IPS-20b (cell line): ENCODE results near the gene ZBTB17.

Source experiments
- H3K27ac ChIP-seq: one replicate; pipeline ENCODE4 v1.5.1; 2013; ENCODE audit warnings: low read length
- H3K27me3 ChIP-seq: 2 replicates; pipeline ENCODE4 v1.6.1; 2013; ENCODE audit warnings: mild to moderate bottlenecking, low read length, inconsistent platforms; ENCODE audit not compliant: insufficient read depth
- H3K36me3 ChIP-seq: 2 replicates; pipeline ENCODE4 v1.6.1; 2013; ENCODE audit warnings: low read depth, mild to moderate bottlenecking, inconsistent platforms, low read length, moderate library complexity; ENCODE audit not compliant: insufficient read depth
- H3K4me1 ChIP-seq: 2 replicates; pipeline ENCODE4 v1.6.1; 2013; ENCODE audit warnings: mild to moderate bottlenecking, control low read depth, inconsistent platforms, low read length, moderate library complexity; ENCODE audit not compliant: insufficient read depth
- H3K4me3 ChIP-seq: 2 replicates; pipeline ENCODE4 v1.5.1; 2013; ENCODE audit warnings: mild to moderate bottlenecking, low read length, inconsistent platforms
- H3K9ac ChIP-seq: 2 replicates; pipeline ENCODE4 v1.6.1; 2013; ENCODE audit warnings: low read depth, mild to moderate bottlenecking, inconsistent platforms, low read length, moderate library complexity
- H3K9me3 ChIP-seq: 2 replicates; pipeline ENCODE4 v1.6.1; 2013; ENCODE audit warnings: mild to moderate bottlenecking, low read depth, low read length, inconsistent platforms; ENCODE audit not compliant: insufficient read depth

Gene ZBTB17

DNA sequence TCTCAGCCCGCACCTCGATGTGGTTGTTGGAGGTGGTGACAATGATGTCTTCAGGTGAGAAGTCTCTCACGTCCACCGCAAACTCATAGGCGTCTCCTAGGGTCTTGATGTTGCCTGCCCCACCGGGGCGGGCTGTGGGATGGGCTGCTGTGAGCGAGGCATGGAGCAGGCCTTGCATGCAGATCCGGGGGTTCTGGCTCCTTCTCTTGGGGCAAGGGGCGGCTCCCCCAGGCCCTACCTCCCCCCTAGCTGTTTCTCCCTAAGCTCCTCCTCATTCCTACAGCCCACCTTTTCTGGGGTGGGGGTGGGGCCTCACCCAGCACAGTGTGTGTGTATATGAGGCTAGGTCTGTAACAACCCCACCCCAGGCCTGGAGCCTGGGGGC is 41.2 kb upstream of the ZBTB17 start:
- peaks cover 10% of the 10 kb centered on the region; the same call in 1 of the 2 replicates for H3K27me3 ChIP-seq
- H3K9me3 ChIP-seq = no peaks in the 10 kb centered on the region
- no peak overlapping the region for H3K27ac ChIP-seq
- no peak overlapping the region for H3K9ac ChIP-seq
- no peak overlapping the region for H3K4me3 ChIP-seq
- H3K4me1 ChIP-seq = peaks cover 12% of the 10 kb centered on the region; the same call in 1 of the 2 replicates
- no peaks in the 10 kb centered on the region for H3K36me3 ChIP-seq

DNA sequence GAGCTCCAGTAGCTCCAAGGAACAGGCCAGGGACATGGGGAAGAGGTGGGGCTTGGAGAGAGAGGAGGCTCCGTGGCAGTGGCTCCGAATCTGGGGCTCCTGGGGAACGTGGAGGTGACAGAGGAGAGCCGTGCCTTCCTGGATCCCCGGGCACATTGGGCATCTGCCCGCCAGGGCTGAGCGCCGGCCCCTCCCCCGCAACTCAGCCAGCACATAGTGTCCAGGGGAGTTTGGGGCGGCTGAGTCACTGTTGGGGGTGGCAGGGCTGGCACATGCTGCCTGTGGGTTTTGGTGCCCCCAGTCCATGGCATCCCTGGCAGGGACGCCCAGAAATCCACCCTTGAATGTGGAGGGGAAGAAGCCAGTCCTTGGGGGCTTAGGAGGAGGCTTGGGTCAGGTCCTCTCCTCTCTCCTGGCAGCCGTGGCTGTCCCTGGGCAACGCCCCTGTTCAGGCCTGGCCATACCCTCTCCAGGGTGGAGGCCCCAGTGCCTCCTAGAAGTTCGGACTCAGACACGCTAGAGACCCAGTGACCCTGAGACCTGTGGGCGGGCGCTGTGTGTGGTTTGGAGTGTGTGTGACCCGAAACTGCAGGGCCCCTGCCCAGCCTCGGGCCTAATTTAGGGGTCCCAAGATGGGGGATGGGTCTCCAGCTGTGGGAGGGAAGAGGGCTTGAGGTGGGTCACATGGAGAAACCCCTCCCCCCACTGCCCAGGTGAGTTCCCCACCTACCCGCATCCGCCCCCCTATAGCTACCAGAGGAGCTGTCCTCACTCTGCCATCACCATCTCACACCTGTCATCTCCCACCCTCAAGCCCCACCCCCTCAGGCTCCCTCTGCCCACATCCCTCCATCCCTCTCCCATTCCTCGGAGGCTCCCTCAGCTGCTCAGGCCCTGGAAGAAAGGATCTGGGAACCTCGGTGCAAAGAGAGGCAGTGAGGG is 40.3 kb upstream of the ZBTB17 start:
- Histone ChIP-seq H3K27me3 (peaks cover 2% of the 10 kb centered on the region; the same call in 1 of the 2 replicates), H3K9me3 (no peaks in the 10 kb centered on the region), H3K36me3 (no peaks in the 10 kb centered on the region), H3K9ac (no peak overlapping the region), H3K27ac (no peak overlapping the region), H3K4me1 (peaks cover 12% of the 10 kb centered on the region; the same call in 1 of the 2 replicates), H3K4me3 (no peak overlapping the region)

DNA sequence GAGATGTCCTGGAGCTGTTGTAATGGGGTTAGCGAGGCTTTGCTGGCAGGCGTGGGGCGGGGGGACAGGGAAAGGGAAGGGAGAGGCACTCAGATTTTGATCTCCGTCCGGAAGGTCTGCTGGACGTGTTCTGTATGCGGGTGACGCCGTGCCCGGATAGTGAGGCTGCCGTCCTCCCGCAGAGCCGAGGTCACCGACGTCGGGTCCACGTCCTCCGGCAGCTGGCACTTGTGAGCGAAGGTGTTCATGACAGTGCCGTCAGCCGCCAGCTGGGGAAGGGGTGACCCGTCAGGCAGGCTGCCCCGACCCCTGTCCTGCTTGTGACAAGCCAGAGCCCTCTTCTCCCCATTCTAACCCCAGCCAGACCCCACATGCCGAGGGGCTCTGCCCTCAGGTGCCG is 39.6 kb upstream of the ZBTB17 start:
- H3K36me3 ChIP-seq = no peaks in the 10 kb centered on the region
- H3K27me3 ChIP-seq = no peaks in the 10 kb centered on the region
- H3K27ac ChIP-seq = no peak overlapping the region
- peaks cover 12% of the 10 kb centered on the region; the same call in 1 of the 2 replicates for H3K4me1 ChIP-seq
- no peaks in the 10 kb centered on the region for H3K9me3 ChIP-seq
- no peak overlapping the region for H3K4me3 ChIP-seq
- H3K9ac ChIP-seq = no peak overlapping the region

DNA sequence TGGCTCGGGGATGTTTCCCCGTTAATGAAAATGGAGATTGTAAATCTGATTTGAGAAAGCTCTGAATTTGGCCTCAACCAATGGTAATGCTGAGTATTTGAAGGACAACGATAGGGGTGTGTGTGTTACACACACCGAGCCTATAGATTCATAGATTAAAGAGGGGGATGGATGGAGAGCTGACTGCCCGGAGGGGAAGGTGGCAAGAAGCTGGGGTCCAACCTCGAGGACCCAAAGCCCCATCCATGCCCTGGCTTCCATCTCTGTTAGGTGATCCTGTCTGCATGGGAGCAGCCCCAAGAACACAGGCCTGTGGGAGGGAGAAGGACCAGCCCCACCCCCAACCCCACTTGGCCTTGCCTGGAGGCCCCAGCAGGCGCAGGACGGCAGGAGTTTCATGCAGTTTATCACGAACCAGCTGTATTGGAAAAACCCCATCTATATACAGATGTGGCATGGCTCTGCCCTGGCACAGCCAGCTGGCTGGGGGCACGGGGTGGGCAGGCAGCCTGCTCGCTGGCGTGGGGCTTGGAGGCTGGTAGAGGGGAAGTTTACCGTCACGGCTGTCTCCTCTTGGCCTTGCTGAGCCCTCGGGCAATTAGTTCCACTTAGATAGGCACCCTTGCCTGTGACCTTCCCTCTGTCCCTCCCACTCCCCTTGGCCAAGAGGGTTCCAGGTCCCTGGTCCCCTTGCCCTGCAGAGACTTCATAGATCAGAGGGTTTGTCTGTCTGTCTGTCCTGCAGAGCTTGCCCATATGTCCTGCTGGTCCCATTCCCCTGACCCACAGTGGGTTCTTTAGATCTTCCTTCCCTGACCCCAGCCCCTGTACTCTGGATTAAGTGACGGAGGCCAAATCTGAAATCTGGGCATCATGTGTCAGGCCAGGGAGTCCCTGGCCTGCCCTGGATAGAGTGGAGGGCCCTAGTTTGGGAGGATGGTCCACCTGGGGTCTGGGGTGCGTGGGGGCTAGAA is 38.9 kb upstream of the ZBTB17 start:
- Histone ChIP-seq H3K9ac (no peak overlapping the region), H3K4me1 (peaks cover 12% of the 10 kb centered on the region; the same call in 1 of the 2 replicates), H3K9me3 (no peaks in the 10 kb centered on the region), H3K27ac (no peak overlapping the region), H3K36me3 (no peaks in the 10 kb centered on the region), H3K27me3 (no peaks in the 10 kb centered on the region), H3K4me3 (no peak overlapping the region)

DNA sequence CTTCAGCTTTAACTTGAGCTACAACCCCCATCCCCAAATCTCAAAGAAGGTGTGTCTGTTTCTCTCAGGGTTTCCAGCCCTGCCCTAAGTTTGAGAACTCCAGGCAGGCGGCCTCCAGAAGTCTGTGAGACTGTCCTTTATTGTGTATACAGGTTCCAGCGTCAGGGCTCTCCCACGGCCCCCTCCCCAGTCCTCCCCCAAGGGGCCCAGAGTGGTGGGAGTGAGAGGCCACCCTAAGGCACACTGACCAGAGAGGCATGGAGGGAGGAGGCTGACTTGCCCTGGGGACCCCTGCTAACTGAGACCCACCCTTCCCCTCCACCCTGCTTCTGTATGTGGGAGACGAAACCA is 38.0 kb upstream of the ZBTB17 start:
- Histone ChIP-seq H3K4me3 (peak overlapping the region; percentile 69; the same call in 1 of the 2 replicates), H3K9me3 (no peaks in the 10 kb centered on the region), H3K27ac (peak overlapping the region; percentile 38), H3K27me3 (no peaks in the 10 kb centered on the region), H3K36me3 (no peaks in the 10 kb centered on the region), H3K4me1 (peaks cover 12% of the 10 kb centered on the region; the same call in 1 of the 2 replicates), H3K9ac (peak overlapping the region; percentile 76; the same call in 1 of the 2 replicates)

DNA sequence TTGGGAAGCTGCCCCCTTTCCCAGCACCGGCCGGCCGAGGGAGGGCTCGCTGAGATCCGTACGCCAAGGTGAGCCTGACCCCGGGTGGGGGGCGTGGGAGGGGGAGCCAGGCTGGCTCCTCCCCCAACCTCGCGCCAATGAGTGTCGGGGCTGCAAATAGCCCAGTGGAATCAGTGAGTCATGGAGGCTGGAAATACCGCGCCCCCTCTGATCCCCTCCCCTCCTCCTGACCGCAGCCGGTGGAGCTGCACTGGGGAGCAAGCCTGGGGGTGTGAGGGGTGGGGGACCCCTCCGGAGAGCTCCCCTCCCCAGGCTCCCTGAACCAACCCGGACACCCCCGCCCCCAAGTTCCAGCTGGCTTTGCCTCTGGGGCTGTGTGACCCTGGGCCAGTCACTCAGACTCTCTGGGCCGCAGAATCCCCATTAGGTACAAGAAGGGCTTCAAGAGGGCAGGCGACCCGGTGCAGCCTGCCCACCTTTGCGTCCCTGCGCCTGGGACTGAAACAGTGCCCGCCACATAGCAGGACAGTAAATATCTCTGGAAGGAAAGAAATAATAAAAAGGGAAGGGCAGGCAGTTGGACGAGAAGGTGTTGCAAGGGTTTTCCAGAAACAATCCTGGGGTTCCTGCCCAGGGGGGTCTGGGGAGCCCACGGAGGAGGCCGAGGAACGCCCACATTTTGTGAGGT is 37.5 kb upstream of the ZBTB17 start:
- H3K4me1 ChIP-seq = peaks cover 12% of the 10 kb centered on the region; the same call in 1 of the 2 replicates
- no peaks in the 10 kb centered on the region for H3K9me3 ChIP-seq
- H3K9ac ChIP-seq = peak overlapping the region; percentile 76; the same call in 1 of the 2 replicates
- no peaks in the 10 kb centered on the region for H3K27me3 ChIP-seq
- H3K4me3 ChIP-seq = peak overlapping the region; percentile 69
- no peaks in the 10 kb centered on the region for H3K36me3 ChIP-seq
- peak overlapping the region; percentile 38 for H3K27ac ChIP-seq

DNA sequence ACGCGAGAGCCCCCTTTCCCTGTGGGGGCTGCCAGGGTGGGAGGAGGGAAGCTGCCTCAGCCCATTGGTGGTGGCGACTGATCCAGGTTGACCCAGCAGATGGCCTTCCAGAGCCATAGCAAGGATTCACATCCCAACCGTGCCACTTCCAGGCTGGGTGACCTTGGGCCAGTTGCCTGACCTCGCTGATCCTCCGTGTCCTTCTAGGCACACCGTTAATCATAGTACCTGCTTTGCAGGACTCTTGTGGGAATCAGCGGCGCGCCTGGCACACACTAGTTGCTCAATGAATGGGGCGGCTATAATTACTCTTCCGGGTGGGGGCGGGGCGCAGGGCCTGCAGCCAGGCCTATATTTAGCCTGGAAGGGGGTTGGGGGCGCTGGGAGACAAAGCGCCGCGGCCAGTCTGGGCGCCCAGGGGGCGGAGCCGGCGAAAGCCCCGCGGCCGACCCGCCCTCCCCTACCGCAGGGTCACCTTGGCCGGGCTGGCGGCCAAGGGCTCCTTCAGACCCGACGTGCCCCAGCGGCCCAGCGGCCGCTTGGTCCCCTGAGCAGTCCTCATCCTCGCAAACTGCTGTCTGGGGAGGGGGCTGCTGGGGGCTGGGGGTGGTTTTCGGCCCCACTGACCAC is 36.8 kb upstream of the ZBTB17 start:
- H3K4me3 ChIP-seq = peak overlapping the region; percentile 69
- H3K27me3 ChIP-seq = no peaks in the 10 kb centered on the region
- peak overlapping the region; percentile 76; the same call in 1 of the 2 replicates for H3K9ac ChIP-seq
- H3K9me3 ChIP-seq = no peaks in the 10 kb centered on the region
- peak overlapping the region; percentile 38 for H3K27ac ChIP-seq
- H3K36me3 ChIP-seq = no peaks in the 10 kb centered on the region
- peaks cover 12% of the 10 kb centered on the region; the same call in 1 of the 2 replicates for H3K4me1 ChIP-seq

DNA sequence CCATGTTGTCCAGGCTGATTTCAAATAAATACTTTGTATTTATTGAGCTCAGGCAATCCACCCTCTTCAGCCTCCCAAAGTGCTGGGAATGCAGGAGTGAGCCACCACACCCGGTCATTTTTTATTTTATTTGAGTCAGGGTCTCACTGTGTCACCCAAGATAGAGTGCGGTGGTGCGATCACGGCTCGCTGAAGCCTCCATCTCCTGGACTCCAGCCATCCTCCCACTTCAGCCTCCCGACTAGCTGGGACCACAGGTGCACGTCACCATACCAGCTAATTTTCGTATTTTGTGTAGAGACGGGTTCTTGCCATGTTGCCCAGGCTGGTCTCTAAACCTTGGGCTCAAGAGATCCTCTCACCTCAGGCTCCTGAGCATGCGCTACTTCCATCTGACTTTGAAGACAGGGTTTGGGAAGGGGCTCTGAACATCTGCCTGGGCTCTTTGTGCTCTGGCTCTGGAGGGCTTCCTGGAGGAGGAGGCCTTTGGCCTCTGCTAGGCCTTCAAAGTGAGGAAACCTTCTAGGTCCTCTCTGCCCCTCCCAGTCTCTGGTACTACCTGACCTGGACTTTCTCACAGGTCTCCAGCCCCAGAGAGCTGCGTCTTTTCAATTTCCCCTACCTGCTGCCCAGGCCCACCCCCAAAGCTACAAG is 36.2 kb upstream of the ZBTB17 start:
- no peaks in the 10 kb centered on the region for H3K9me3 ChIP-seq
- peak overlapping the region; percentile 69; the same call in 1 of the 2 replicates for H3K4me3 ChIP-seq
- H3K27me3 ChIP-seq = no peaks in the 10 kb centered on the region
- no peaks in the 10 kb centered on the region for H3K36me3 ChIP-seq
- H3K9ac ChIP-seq = peak overlapping the region; percentile 76; the same call in 1 of the 2 replicates
- peak overlapping the region; percentile 38 for H3K27ac ChIP-seq
- peaks cover 9% of the 10 kb centered on the region; the same call in 1 of the 2 replicates for H3K4me1 ChIP-seq

DNA sequence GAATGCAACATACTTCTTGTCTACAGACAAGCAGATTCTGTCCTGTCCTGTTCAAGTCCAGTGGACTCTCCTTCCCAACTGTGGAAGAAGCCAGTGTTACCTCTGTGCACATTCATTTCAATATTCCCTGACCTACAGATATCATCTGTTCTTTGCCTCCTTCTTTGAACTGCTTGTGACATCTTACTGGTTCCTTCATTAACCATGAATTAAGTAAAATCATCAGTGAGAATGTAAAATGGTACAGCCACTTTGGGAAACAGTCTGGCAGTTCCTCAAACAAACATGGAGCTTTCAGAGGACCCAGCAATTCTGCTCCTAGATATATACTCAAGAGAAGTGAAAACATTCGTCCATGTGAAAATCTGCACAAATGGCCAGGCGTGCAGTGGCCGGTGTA is 34.9 kb upstream of the ZBTB17 start:
- Histone ChIP-seq H3K4me3 (no peak overlapping the region), H3K9ac (no peak overlapping the region), H3K36me3 (no peaks in the 10 kb centered on the region), H3K4me1 (peaks cover 9% of the 10 kb centered on the region; the same call in 1 of the 2 replicates), H3K27ac (no peak overlapping the region), H3K27me3 (no peaks in the 10 kb centered on the region; the same call in 1 of the 2 replicates), H3K9me3 (no peaks in the 10 kb centered on the region)

DNA sequence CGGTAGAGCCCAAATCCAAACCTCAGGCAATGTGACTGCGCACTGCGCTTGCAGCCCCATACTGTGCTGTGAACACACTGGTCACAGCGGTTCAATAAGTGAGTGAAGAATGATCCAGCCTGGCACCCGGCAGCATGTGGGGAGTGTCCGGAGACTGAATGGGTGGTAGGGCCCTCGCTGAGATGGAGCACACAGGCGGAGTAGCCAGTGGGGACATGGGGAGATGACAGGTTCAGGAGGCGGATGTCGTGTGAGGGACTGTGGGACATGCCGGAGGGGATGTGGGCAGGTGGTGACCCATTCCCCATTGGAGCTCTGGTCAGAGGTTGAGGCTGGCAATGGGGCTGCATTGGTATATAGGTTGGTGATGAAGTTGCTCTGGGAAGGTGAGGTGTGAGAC is 33.8 kb upstream of the ZBTB17 start:
- no peaks in the 10 kb centered on the region; the same call in 1 of the 2 replicates for H3K27me3 ChIP-seq
- no peak overlapping the region for H3K9ac ChIP-seq
- peaks cover 9% of the 10 kb centered on the region; the same call in 1 of the 2 replicates for H3K4me1 ChIP-seq
- H3K36me3 ChIP-seq = no peaks in the 10 kb centered on the region
- H3K9me3 ChIP-seq = no peaks in the 10 kb centered on the region
- no peak overlapping the region for H3K27ac ChIP-seq
- no peak overlapping the region for H3K4me3 ChIP-seq
